HEK293 (cell line): ENCODE results near the gene PAK4.
A peak's percentile ranks its signal among the peaks of the same experiment; 100 is the strongest.

Experiments used
- CTCF ChIA-PET: fragments of 350-600 bp; formaldehyde crosslinking; extraction: SDS; loops from one replicate; lab custom pipeline; 2021; ENCODE audit warnings: antibody characterized with exemption; lab: Yijun Ruan, JAX
- POLR2A ChIA-PET: fragments of 300-600 bp; formaldehyde crosslinking; extraction: SDS; loops from one replicate; lab custom pipeline; 2020; ENCODE audit warnings: antibody characterized with exemption, inconsistent platforms; lab: Yijun Ruan, JAX
- H3K27ac ChIP-seq: fragments of 200-500 bp; sonication (Bioruptor generic); 2 replicates; pipeline ENCODE4 v1.5.1; 2014; ENCODE audit warnings: low read depth, low read length, control low read depth, inconsistent platforms; ENCODE audit errors: extremely low read depth
- H3K36me3 ChIP-seq, 2 experiments: fragments of 200-500 bp in 1 of 2; sonication (Bioruptor generic) in 1 of 2; 1 replicate in 1 of 2; 2 replicates in 1 of 2; pipeline ENCODE4 v1.5.1; 2014 to 2017; ENCODE audit warnings: inconsistent platforms in 2 of 2, low read length in 2 of 2; ENCODE audit not compliant: control insufficient read depth in 2 of 2, insufficient read depth in 1 of 2
- H3K4me1 ChIP-seq: fragments of 200-500 bp; sonication (Bioruptor generic); 2 replicates; pipeline ENCODE4 v1.5.1; 2014; ENCODE audit warnings: mild to moderate bottlenecking, low read length, inconsistent platforms; ENCODE audit not compliant: control insufficient read depth, insufficient read depth
- H3K4me3 ChIP-seq: 2 replicates; pipeline ENCODE4 v1.5.1; 2011; ENCODE audit warnings: low read depth, mild to moderate bottlenecking, control low read depth, low read length, moderate library complexity
- H3K9me3 ChIP-seq: fragments of 200-500 bp; sonication (Bioruptor generic); 2 replicates; pipeline ENCODE4 v1.5.1; 2014; ENCODE audit warnings: low read depth, low read length, inconsistent platforms; ENCODE audit not compliant: control insufficient read depth, insufficient read depth
- ATF2 ChIP-seq: fragments of 450-650 bp; formaldehyde crosslinking; IDR thresholded peaks from 2 replicates; pipeline ENCODE4 v1.5.1; 2016; ENCODE audit warnings: missing biosample characterization, missing genetic modification characterization, low read depth
- GLIS1 ChIP-seq: fragments of 450-650 bp; formaldehyde crosslinking; IDR thresholded peaks from 2 replicates; pipeline ENCODE4 v1.5.1; 2016; ENCODE audit warnings: missing biosample characterization, missing genetic modification characterization
- GLIS2 ChIP-seq: fragments of 450-650 bp; formaldehyde crosslinking; IDR thresholded peaks from 2 replicates; pipeline ENCODE4 v1.5.1; 2016; ENCODE audit warnings: missing biosample characterization, missing genetic modification characterization
- KLF17 ChIP-seq: fragments of 450-650 bp; formaldehyde crosslinking; IDR thresholded peaks from 2 replicates; pipeline ENCODE4 v1.5.1; 2016; ENCODE audit warnings: missing biosample characterization, missing genetic modification characterization
- KLF8 ChIP-seq: fragments of 450-650 bp; formaldehyde crosslinking; IDR thresholded peaks from 2 replicates; pipeline ENCODE4 v1.5.1; 2016; ENCODE audit warnings: missing biosample characterization, missing genetic modification characterization
- PATZ1 ChIP-seq: fragments of 450-650 bp; formaldehyde crosslinking; IDR thresholded peaks from 2 replicates; pipeline ENCODE4 v1.5.1; 2016; ENCODE audit warnings: missing biosample characterization, missing genetic modification characterization
- SP7 ChIP-seq: fragments of 450-650 bp; formaldehyde crosslinking; IDR thresholded peaks from 2 replicates; pipeline ENCODE4 v1.5.1; 2016; ENCODE audit warnings: missing biosample characterization, missing genetic modification characterization
- ZBTB10 ChIP-seq: fragments of 450-650 bp; formaldehyde crosslinking; IDR thresholded peaks from 2 replicates; pipeline ENCODE4 v1.5.1; 2016; ENCODE audit warnings: missing biosample characterization, missing genetic modification characterization
- ZBTB7A ChIP-seq: fragments of 450-650 bp; formaldehyde crosslinking; IDR thresholded peaks from 2 replicates; pipeline ENCODE4 v1.5.1; 2016; ENCODE audit warnings: low read depth, missing biosample characterization, missing genetic modification characterization
- ZIC2 ChIP-seq: fragments of 450-650 bp; formaldehyde crosslinking; IDR thresholded peaks from 2 replicates; pipeline ENCODE4 v1.5.1; 2016; ENCODE audit warnings: missing biosample characterization, missing genetic modification characterization
- ZNF544 ChIP-seq: fragments of 450-650 bp; formaldehyde crosslinking; IDR thresholded peaks from 2 replicates; pipeline ENCODE4 v1.5.0; 2017; ENCODE audit warnings: missing biosample characterization, missing genetic modification characterization
- ZNF692 ChIP-seq: fragments of 450-650 bp; formaldehyde crosslinking; IDR thresholded peaks from 2 replicates; pipeline ENCODE4 v1.5.1; 2016; ENCODE audit warnings: missing biosample characterization, missing genetic modification characterization
- ZNF707 ChIP-seq: fragments of 450-650 bp; formaldehyde crosslinking; IDR thresholded peaks from 2 replicates; pipeline ENCODE4 v1.5.1; 2016; ENCODE audit warnings: missing biosample characterization, missing genetic modification characterization
- ZSCAN16 ChIP-seq: fragments of 450-650 bp; formaldehyde crosslinking; IDR thresholded peaks from 2 replicates; pipeline ENCODE4 v1.5.1; 2016; ENCODE audit warnings: missing biosample characterization, missing genetic modification characterization

Gene PAK4

GRCh38 chr19:39173502-39173991, 48.0 kb downstream of the PAK4 start:
- TF ChIP-seq SP7 (tag by site-specific recombination) = no peak
- TF ChIP-seq KLF8 = peak; percentile 32; the same call in 1 of the 2 replicates
- peak; percentile 72; the same call in 1 of the 2 replicates for TF ChIP-seq GLIS2 (tag by site-specific recombination)
- peak; percentile 61; the same call in 1 of the 2 replicates for TF ChIP-seq PATZ1 (tag by site-specific recombination)
- peak; percentile 43; the same call in 1 of the 2 replicates for TF ChIP-seq ZBTB10
- no peak for TF ChIP-seq ZNF544 (tag by site-specific recombination)
- no peak for TF ChIP-seq ZSCAN16 (tag by site-specific recombination)
- no peak for TF ChIP-seq GLIS1 (tag by site-specific recombination)
- TF ChIP-seq ATF2 = no peak
- TF ChIP-seq ZBTB7A (tag by site-specific recombination) = peak; percentile 32; the same call in 1 of the 2 replicates
- ChIA-PET POLR2A (no interaction called here), CTCF (interaction anchor here (0.6 to 5.1 kb wide), 3 partner anchors 14 to 169 kb away, joined by 3 to 33 read pairs (median 4); partner anchors contain the start of gene SAMD4B)
- no peak overlapping the region for H3K27ac ChIP-seq
- H3K4me3 ChIP-seq = no peak overlapping the region
- H3K9me3 ChIP-seq = no peaks in the 10 kb centered on the region
- peaks cover 23 to 54% of the 10 kb centered on the region in 2 experiments; a peak in 2 of 3 replicates for H3K36me3 ChIP-seq
- no peaks in the 10 kb centered on the region for H3K4me1 ChIP-seq

GRCh38 chr19:39174142-39174541, 48.6 kb downstream of the PAK4 start:
- Histone ChIP-seq H3K9me3 (no peaks in the 10 kb centered on the region), H3K27ac (no peak overlapping the region), H3K4me1 (no peaks in the 10 kb centered on the region), H3K4me3 (no peak overlapping the region), H3K36me3 (peaks cover 23 to 57% of the 10 kb centered on the region in 2 experiments; a peak in 2 of 3 replicates)
- TF ChIP-seq ZNF707 = no peak
- peak; percentile 47; the same call in 1 of the 2 replicates for TF ChIP-seq KLF17 (tag by site-specific recombination)
- no peak for TF ChIP-seq ZIC2 (tag by site-specific recombination)
- no peak for TF ChIP-seq ZNF692 (tag by site-specific recombination)
- ChIA-PET CTCF (interaction anchor here (0.6 to 5.1 kb wide), 3 partner anchors 13 to 64 kb away, joined by 4 to 33 read pairs (median 4); no protein-coding TSS in a partner anchor), POLR2A (no interaction called here)
